Karpas-422 (cell line): ENCODE data around the gene ZNF609. TPM values are rescaled to one million over a fixed set of nuclear protein-coding genes. Genes with fewer than 3 reads are reported as not detected.

Experiments used
- DNase-seq: peaks from one replicate; pipeline ENCODE4 v3.0.0-alpha.2; 2015
- H2AFZ ChIP-seq: fragments of 200-600 bp; sonication (generic); 2 replicates; pipeline ENCODE4 v1.6.1; 2014; ENCODE audit warnings: antibody characterized with exemption, low read length, mixed read lengths
- H3K27ac ChIP-seq: fragments of 200-600 bp; sonication (generic); 2 replicates; pipeline ENCODE4 v1.5.1; 2014; ENCODE audit warnings: mild to moderate bottlenecking, low read length, moderate library complexity
- H3K27me3 ChIP-seq: fragments of 200-600 bp; sonication (generic); 2 replicates; pipeline ENCODE4 v1.6.1; 2014; ENCODE audit warnings: low read length, mixed read lengths
- H3K36me3 ChIP-seq: fragments of 200-600 bp; sonication (generic); 2 replicates; pipeline ENCODE4 v1.6.1; 2014; ENCODE audit warnings: low read length, mixed read lengths; ENCODE audit not compliant: insufficient read depth
- H3K4me1 ChIP-seq: fragments of 200-600 bp; sonication (generic); 2 replicates; pipeline ENCODE4 v1.6.1; 2014; ENCODE audit warnings: mild to moderate bottlenecking, low read length, mixed read lengths
- H3K4me2 ChIP-seq: fragments of 200-600 bp; sonication (generic); 2 replicates; pipeline ENCODE4 v1.6.1; 2014; ENCODE audit warnings: low read length, low read depth, mild to moderate bottlenecking; ENCODE audit not compliant: poor library complexity, severe bottlenecking
- H3K4me3 ChIP-seq: fragments of 200-600 bp; sonication (generic); 2 replicates; pipeline ENCODE4 v1.5.1; 2014; ENCODE audit warnings: mild to moderate bottlenecking, antibody characterized with exemption, low read length, mixed read lengths
- H3K79me2 ChIP-seq: fragments of 200-600 bp; sonication (generic); 2 replicates; pipeline ENCODE4 v1.6.1; 2014; ENCODE audit warnings: mild to moderate bottlenecking, low read length, mixed read lengths
- H3K9ac ChIP-seq: fragments of 200-600 bp; sonication (generic); 2 replicates; pipeline ENCODE4 v1.6.0; 2014; ENCODE audit warnings: low read length
- H3K9me2 ChIP-seq: fragments of 200-600 bp; sonication (generic), shearing (Covaris generic); replicated peaks from 2 replicates; pipeline ENCODE4 v1.6.0; 2014; ENCODE audit warnings: mild to moderate bottlenecking, low read length, moderate library complexity; ENCODE audit not compliant: insufficient read depth
- H3K9me3 ChIP-seq: fragments of 300-700, 200-600 bp; sonication (generic); 2 replicates; pipeline ENCODE4 v1.6.1; 2014; ENCODE audit warnings: low read length, mixed read lengths
- H4K20me1 ChIP-seq: fragments of 200-600 bp; sonication (generic); 2 replicates; pipeline ENCODE4 v1.6.1; 2014; ENCODE audit warnings: mild to moderate bottlenecking, antibody characterized with exemption, low read length, low read depth; ENCODE audit not compliant: insufficient read depth
- total RNA-seq: library from RNA; depleted of rRNA; stranded (reverse); fragments of >200 nt; shearing (Covaris generic); gene quantifications from 2 replicates; pipeline ENCODE4 v1.2.3, GENCODE V29; 2014; ENCODE audit warnings: low replicate concordance

The ZNF609 gene
- total RNA-seq, 1 experiment from 2014 or later, result 26.7 TPM

DNA sequence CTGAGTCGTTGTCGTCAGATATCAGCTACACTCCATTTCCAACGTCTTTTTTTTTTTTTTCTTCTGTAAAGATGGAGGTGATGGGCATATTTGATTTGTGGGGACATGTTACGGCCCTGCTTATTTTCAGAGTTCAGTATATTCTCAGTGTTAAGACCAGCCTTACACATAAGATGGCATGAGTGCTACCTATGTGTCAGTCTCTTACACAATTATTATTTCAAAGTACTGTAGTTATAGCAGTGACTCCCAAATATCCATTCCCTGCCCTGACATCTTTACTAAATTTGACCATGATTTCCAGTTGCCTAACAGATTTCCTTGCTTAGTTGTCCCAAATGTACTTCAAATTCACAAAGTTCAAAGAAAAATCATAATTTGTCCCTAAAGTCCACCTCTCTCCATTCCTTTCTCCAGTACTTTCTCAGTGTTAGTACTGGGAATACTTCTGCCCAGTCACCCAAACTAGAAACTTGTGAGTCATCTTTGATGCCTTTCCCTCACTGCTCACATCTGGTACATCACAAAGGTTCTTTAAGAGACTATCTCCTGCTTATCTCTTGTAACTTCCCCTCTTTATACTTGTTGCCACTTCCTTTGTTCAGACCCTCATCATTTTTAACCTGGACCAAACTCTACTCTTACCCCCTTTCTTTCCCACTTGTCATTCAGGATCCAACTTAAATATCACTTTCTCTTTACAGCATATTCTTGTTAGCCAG lies 67.0 kb downstream of the ZNF609 start:
- no peaks in the 10 kb centered on the region for H3K27me3 ChIP-seq
- no peak overlapping the region for H3K4me3 ChIP-seq
- no peaks in the 10 kb centered on the region; the same call in 1 of the 2 replicates for H3K4me1 ChIP-seq
- no peaks in the 10 kb centered on the region for H3K9me3 ChIP-seq
- H3K9me2 ChIP-seq, result no peaks in the 10 kb centered on the region
- H4K20me1 ChIP-seq, result peaks cover 4% of the 10 kb centered on the region; the same call in 1 of the 2 replicates
- peaks cover 98% of the 10 kb centered on the region for H3K79me2 ChIP-seq
- H3K36me3 ChIP-seq, result peaks cover 5% of the 10 kb centered on the region
- no peak overlapping the region for H3K27ac ChIP-seq
- H2AFZ ChIP-seq, result no peak overlapping the region
- H3K4me2 ChIP-seq, result no peak overlapping the region
- no peak for DNase-seq
- H3K9ac ChIP-seq, result no peak overlapping the region

- Histone ChIP-seq H3K9me2 (no peaks in the 10 kb centered on the region), H3K27ac (no peak overlapping the region), H3K9me3 (no peaks in the 10 kb centered on the region), H3K79me2 (peaks cover 98% of the 10 kb centered on the region), H2AFZ (no peak overlapping the region), H3K4me2 (no peak overlapping the region), H3K4me1 (no peaks in the 10 kb centered on the region; the same call in 1 of the 2 replicates), H3K9ac (no peak overlapping the region), H3K4me3 (no peak overlapping the region), H4K20me1 (peaks cover 4% of the 10 kb centered on the region; the same call in 1 of the 2 replicates), H3K27me3 (no peaks in the 10 kb centered on the region), H3K36me3 (peaks cover 5% of the 10 kb centered on the region)
- no peak for DNase-seq
Observed at GRCh38 chr15:64528871-64529270, 68.5 kb downstream of the ZNF609 start.

DNA sequence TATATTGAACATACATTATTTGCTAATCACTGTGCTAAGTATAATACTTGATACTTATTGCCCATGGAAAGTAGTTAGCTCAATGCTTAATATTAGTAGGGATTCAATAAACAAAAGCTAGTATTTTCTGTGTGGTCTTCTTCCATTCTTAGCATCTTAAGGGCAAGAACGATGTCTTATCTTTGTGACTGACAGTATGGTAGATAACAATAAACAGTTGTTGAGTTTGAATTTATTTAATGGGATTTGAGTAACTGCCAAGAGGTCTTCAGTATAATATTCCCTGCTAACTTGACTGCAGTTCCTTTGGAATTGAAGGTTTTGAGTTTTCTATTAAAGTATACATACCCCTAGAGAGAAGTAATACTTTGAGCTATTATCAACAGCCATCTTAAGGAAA lies 70.1 kb downstream of the ZNF609 start:
- Histone ChIP-seq H3K9ac (no peak overlapping the region), H3K27ac (no peak overlapping the region), H3K4me2 (no peak overlapping the region), H3K9me3 (no peaks in the 10 kb centered on the region), H3K4me3 (no peak overlapping the region), H3K36me3 (peaks cover 5% of the 10 kb centered on the region; the same call in 1 of the 2 replicates), H3K4me1 (peaks cover 11% of the 10 kb centered on the region), H4K20me1 (peaks cover 4% of the 10 kb centered on the region; the same call in 1 of the 2 replicates), H3K27me3 (no peaks in the 10 kb centered on the region), H3K79me2 (peaks cover 98% of the 10 kb centered on the region), H2AFZ (no peak overlapping the region), H3K9me2 (no peaks in the 10 kb centered on the region)
- DNase-seq, result no peak

DNA sequence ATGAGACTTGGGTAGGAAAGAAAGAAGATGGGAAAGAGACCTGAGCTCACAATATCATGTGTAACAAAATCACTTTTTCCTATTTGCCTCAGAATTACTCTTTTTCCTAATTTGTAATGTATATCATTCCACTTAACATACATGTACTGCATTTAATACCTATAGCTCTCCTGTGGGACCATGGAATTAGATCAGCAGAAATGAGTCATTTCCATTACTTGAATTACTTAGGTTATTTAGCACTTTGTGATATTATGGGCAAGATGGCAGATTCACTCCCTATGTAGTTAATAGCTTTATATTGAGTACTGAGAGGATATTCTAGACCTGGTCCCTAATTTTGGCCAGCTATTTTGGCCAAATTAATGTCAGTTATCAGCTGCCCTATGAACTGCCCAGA lies 70.5 kb downstream of the ZNF609 start:
- Histone ChIP-seq H3K9me3 (no peaks in the 10 kb centered on the region), H3K27me3 (no peaks in the 10 kb centered on the region), H2AFZ (no peak overlapping the region), H3K9me2 (no peaks in the 10 kb centered on the region), H4K20me1 (peaks cover 4% of the 10 kb centered on the region; the same call in 1 of the 2 replicates), H3K9ac (no peak overlapping the region), H3K79me2 (peaks cover 98% of the 10 kb centered on the region), H3K4me1 (peaks cover 13% of the 10 kb centered on the region), H3K4me3 (no peak overlapping the region), H3K27ac (no peak overlapping the region), H3K4me2 (no peak overlapping the region), H3K36me3 (peaks cover 5% of the 10 kb centered on the region; the same call in 1 of the 2 replicates)
- DNase-seq, result no peak

GRCh38 chr15:64532521-64533315 lies 72.3 kb downstream of the ZNF609 start:
- no peak overlapping the region for H3K4me3 ChIP-seq
- no peak overlapping the region for H3K9ac ChIP-seq
- H4K20me1 ChIP-seq, result peaks cover 4% of the 10 kb centered on the region; the same call in 1 of the 2 replicates
- H3K36me3 ChIP-seq, result peaks cover 5% of the 10 kb centered on the region; the same call in 1 of the 2 replicates
- peaks cover 13% of the 10 kb centered on the region for H3K4me1 ChIP-seq
- peaks cover 96% of the 10 kb centered on the region for H3K79me2 ChIP-seq
- H3K27ac ChIP-seq, result no peak overlapping the region
- H3K9me3 ChIP-seq, result no peaks in the 10 kb centered on the region
- H2AFZ ChIP-seq, result no peak overlapping the region
- no peak for DNase-seq
- H3K27me3 ChIP-seq, result no peaks in the 10 kb centered on the region
- H3K4me2 ChIP-seq, result no peak overlapping the region
- H3K9me2 ChIP-seq, result no peaks in the 10 kb centered on the region

DNA sequence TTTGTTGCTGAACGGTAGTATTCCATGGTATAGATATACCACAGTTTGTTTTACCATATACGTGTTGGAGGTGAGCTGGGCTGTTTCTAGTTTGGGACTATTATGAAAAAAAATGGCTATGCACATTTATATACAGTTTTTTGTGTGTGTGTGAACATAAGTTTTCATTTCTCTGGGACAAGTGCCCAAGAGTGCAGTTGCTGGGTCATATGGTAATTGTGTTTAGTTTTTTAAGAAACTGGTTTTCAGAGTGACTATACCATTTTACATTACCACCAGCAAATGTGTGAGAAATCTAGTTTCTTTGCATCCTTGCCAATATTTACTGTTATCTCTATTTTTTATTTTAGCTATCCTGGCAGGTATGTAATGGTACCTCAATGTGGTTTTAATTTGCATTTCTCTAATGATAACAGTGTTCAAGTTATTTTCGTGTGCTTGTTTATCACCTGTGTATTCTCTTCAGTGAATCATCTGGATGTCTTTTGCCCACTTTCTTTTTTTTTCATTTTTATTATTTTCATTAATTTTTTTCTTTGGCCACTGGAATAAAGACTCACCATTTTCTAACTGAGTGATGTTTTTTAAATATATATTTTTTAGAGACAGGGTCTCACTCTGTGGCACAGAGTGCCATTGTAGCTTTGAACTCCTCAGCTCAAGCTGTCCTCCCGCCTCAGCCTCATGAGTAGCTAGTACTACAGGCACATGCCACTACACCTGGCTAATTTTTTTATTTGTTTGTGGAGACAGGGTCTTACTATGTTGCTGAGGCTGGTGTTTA lies 75.3 kb downstream of the ZNF609 start:
- H3K4me3 ChIP-seq, result no peak overlapping the region

GRCh38 chr15:64536244-64536836 lies 76.0 kb downstream of the ZNF609 start:
- DNase-seq, result no peak
- H3K9me2 ChIP-seq, result no peaks in the 10 kb centered on the region
- H4K20me1 ChIP-seq, result no peaks in the 10 kb centered on the region
- H3K79me2 ChIP-seq, result peaks cover 90% of the 10 kb centered on the region
- H2AFZ ChIP-seq, result no peak overlapping the region
- H3K4me2 ChIP-seq, result no peak overlapping the region
- H3K4me1 ChIP-seq, result peaks cover 15% of the 10 kb centered on the region
- no peak overlapping the region for H3K9ac ChIP-seq
- H3K36me3 ChIP-seq, result no peaks in the 10 kb centered on the region
- no peak overlapping the region for H3K4me3 ChIP-seq
- H3K27ac ChIP-seq, result peak overlapping the region; percentile 8; the same call in 1 of the 2 replicates
- H3K9me3 ChIP-seq, result no peaks in the 10 kb centered on the region
- no peaks in the 10 kb centered on the region for H3K27me3 ChIP-seq

More for the DNA sequence above, 75.3 kb downstream of the ZNF609 start:
- H3K9me3 ChIP-seq, result no peaks in the 10 kb centered on the region
- DNase-seq, result no peak
- H3K27ac ChIP-seq, result peak overlapping the region; percentile 8; the same call in 1 of the 2 replicates
- H2AFZ ChIP-seq, result no peak overlapping the region
- peaks cover 92% of the 10 kb centered on the region for H3K79me2 ChIP-seq
- H3K27me3 ChIP-seq, result no peaks in the 10 kb centered on the region
- no peaks in the 10 kb centered on the region for H3K9me2 ChIP-seq
- H3K4me2 ChIP-seq, result no peak overlapping the region
- H4K20me1 ChIP-seq, result peaks cover under 1% of the 10 kb centered on the region; the same call in 1 of the 2 replicates
- no peak overlapping the region for H3K9ac ChIP-seq
- H3K4me1 ChIP-seq, result peaks cover 13% of the 10 kb centered on the region
- peaks cover under 1% of the 10 kb centered on the region; the same call in 1 of the 2 replicates for H3K36me3 ChIP-seq
